Smooth muscle cell of the brain vasculature (primary cell): Measurements from ENCODE around the gene CHRNE.
A peak's percentile ranks its signal among the peaks of the same experiment; 100 is the strongest.

Experiments used
- DNase-seq: peaks from one replicate; pipeline ENCODE4 v3.0.0-alpha.2; 2012; ENCODE audit warnings: low read depth, low spot score

CHRNE gene

GRCh38 chr17:4903051-4903818 lies at the start of gene CHRNE:
Gene CHRNE (minus strand): TSS chr17:4903098. CDS start chr17:4903063, 35 bp downstream.
- peak; percentile 59 for DNase-seq

- no peak for DNase-seq
Observed at GRCh38 chr17:4951486-4951885, 48.6 kb upstream of the CHRNE start.

GRCh38 chr17:4950746-4951204 lies 47.9 kb upstream of the CHRNE start, which contains the start of gene ENO3:
Gene ENO3 (plus strand): TSS chr17:4951119. CDS start chr17:4951830, 711 bp downstream.
- DNase-seq = no peak

GRCh38 chr17:4950075-4950745 lies 47.3 kb upstream of the CHRNE start:
- no peak for DNase-seq

GRCh38 chr17:4949321-4950074 lies 46.6 kb upstream of the CHRNE start:
- no peak for DNase-seq

GRCh38 chr17:4948931-4949320 lies 46.0 kb upstream of the CHRNE start:
- DNase-seq = peak; percentile 73

GRCh38 chr17:4948166-4948930 lies 45.5 kb upstream of the CHRNE start, which contains the start of gene PFN1:
Gene PFN1 (minus strand): TSS chr17:4948530. CDS start chr17:4948394, 136 bp downstream.
- peak; percentile 84 for DNase-seq

- DNase-seq = no peak
Observed at GRCh38 chr17:4947411-4948165, 44.7 kb upstream of the CHRNE start.

- DNase-seq = no peak
Observed at GRCh38 chr17:4947010-4947410, 44.1 kb upstream of the CHRNE start.

GRCh38 chr17:4946312-4946976 lies 43.5 kb upstream of the CHRNE start:
- DNase-seq = no peak

GRCh38 chr17:4945944-4946280 lies 43.0 kb upstream of the CHRNE start:
- DNase-seq = no peak

- no peak for DNase-seq
Observed at GRCh38 chr17:4945176-4945943, 42.5 kb upstream of the CHRNE start.

GRCh38 chr17:4944554-4945175 lies 41.8 kb upstream of the CHRNE start:
- DNase-seq = no peak

GRCh38 chr17:4944163-4944553 lies 41.3 kb upstream of the CHRNE start:
- DNase-seq = no peak

- no peak for DNase-seq
Observed at GRCh38 chr17:4942760-4943508, 40.0 kb upstream of the CHRNE start.

GRCh38 chr17:4941319-4941610 lies 38.4 kb upstream of the CHRNE start:
- no peak for DNase-seq

GRCh38 chr17:4940555-4941318 lies 37.8 kb upstream of the CHRNE start:
- DNase-seq = no peak
